OCI-LY7 (cell line): ENCODE measurements around the gene ZNF462. TPM values are rescaled to one million over a fixed set of nuclear protein-coding genes. Genes with fewer than 3 reads are reported as not detected.
A peak's percentile ranks its signal among the peaks of the same experiment; 100 is the strongest.

Experiments
- Bru-seq: library from RNA; stranded (reverse); fragments of 400-500 nt; gene quantifications from one replicate; lab custom pipeline; 2021; lab: Mats Ljungman, UMichigan
- BruChase-seq, 2 experiments: library from RNA; stranded (reverse); fragments of 400-500 nt; gene quantifications; one replicate each; lab custom pipeline; 2021; lab: Mats Ljungman, UMichigan
- BruUV-seq: library from RNA; stranded (reverse); fragments of 400-500 nt; replicated peaks from 2 replicates; lab custom pipeline; 2021; lab: Mats Ljungman, UMichigan
- CTCF ChIA-PET: fragments of 300-600 bp; sonication (Branson Sonifier 250); formaldehyde crosslinking; loops from one replicate; lab custom pipeline; 2022; ENCODE audit warnings: antibody characterized with exemption; ENCODE audit not compliant: unreplicated experiment; lab: Charles Lee
- POLR2A ChIA-PET: fragments of 300-600 bp; sonication (Branson Sonifier 250); formaldehyde crosslinking; loops from one replicate; lab custom pipeline; 2022; ENCODE audit warnings: antibody characterized with exemption; lab: Charles Lee
- DNase-seq: peaks from one replicate; pipeline ENCODE4 v3.0.0-alpha.2; 2015; ENCODE audit warnings: low spot score
- H2AFZ ChIP-seq: fragments of 200-600 bp; sonication (generic), shearing (Covaris generic); 2 replicates; pipeline ENCODE4 v1.6.1; 2014; ENCODE audit warnings: mild to moderate bottlenecking, antibody characterized with exemption, low read length, moderate library complexity
- H3K27ac ChIP-seq: fragments of 200-600 bp; sonication (generic); 2 replicates; pipeline ENCODE4 v1.5.1; 2014; ENCODE audit warnings: mixed run types, low read depth, mild to moderate bottlenecking, moderate library complexity, low read length, inconsistent platforms; ENCODE audit not compliant: poor library complexity, severe bottlenecking
- H3K36me3 ChIP-seq: fragments of 200-600 bp; sonication (generic); 2 replicates; pipeline ENCODE4 v1.6.1; 2014; ENCODE audit warnings: mild to moderate bottlenecking, antibody characterized with exemption, low read length, moderate library complexity, mixed read lengths; ENCODE audit not compliant: insufficient read depth
- H3K4me1 ChIP-seq: fragments of 200-600 bp; sonication (generic); 2 replicates; pipeline ENCODE4 v1.5.1; 2014; ENCODE audit warnings: mild to moderate bottlenecking, low read length; ENCODE audit not compliant: insufficient read depth, poor library complexity, severe bottlenecking
- H3K4me2 ChIP-seq: fragments of 200-600 bp; sonication (generic); 2 replicates; pipeline ENCODE4 v1.6.1; 2014; ENCODE audit warnings: mild to moderate bottlenecking, low read length
- H3K4me3 ChIP-seq: fragments of 200-600 bp; sonication (generic); 2 replicates; pipeline ENCODE4 v1.5.1; 2014; ENCODE audit warnings: mild to moderate bottlenecking, low read depth, low read length; ENCODE audit not compliant: poor library complexity, severe bottlenecking
- H3K79me2 ChIP-seq: fragments of 200-600 bp; sonication (generic); 2 replicates; pipeline ENCODE4 v1.6.1; 2016; ENCODE audit warnings: low read depth, mild to moderate bottlenecking, low read length, moderate library complexity, mixed read lengths; ENCODE audit not compliant: insufficient read depth
- H3K9me2 ChIP-seq: fragments of 200-600 bp; sonication (generic); 2 replicates; pipeline ENCODE4 v1.6.1; 2016; ENCODE audit warnings: mild to moderate bottlenecking, low read length, mixed read lengths; ENCODE audit not compliant: insufficient read depth
- H3K9me3 ChIP-seq: fragments of 200-600 bp; sonication (generic); 2 replicates; pipeline ENCODE4 v1.6.1; 2014; ENCODE audit warnings: mild to moderate bottlenecking, mixed run types, low read length, mixed read lengths
- H4K20me1 ChIP-seq: fragments of 200-600 bp; sonication (generic); 2 replicates; pipeline ENCODE4 v1.6.1; 2014; ENCODE audit warnings: mild to moderate bottlenecking, antibody characterized with exemption, low read length, moderate library complexity, mixed read lengths; ENCODE audit not compliant: insufficient read depth
- EZH2phosphoT487 ChIP-seq: fragments of 200-600 bp; sonication (generic); IDR thresholded peaks from 2 replicates; pipeline ENCODE4 v1.6.1; 2018; ENCODE audit warnings: low read depth, borderline replicate concordance, mild to moderate bottlenecking, mixed run types, antibody characterized with exemption, low read length, moderate library complexity, mixed read lengths
- intact Hi-C: fragments of 100-400 bp; cut with micrococcal nuclease; formaldehyde crosslinking; loops from one replicate; pipeline ENCODE4 v1.10.0; 2022; ENCODE audit not compliant: unreplicated experiment
- long read RNA-seq: library from polyadenylated mRNA; stranded (forward); transcript quantifications from one replicate; pipeline ENCODE4 v2.0.0, GENCODE V29; 2022
- total RNA-seq, 2 experiments: library from RNA; depleted of rRNA in 1 of 2; stranded (reverse); fragments of >200 nt in 1 of 2; shearing (Covaris generic) in 1 of 2; gene quantifications; 2 replicates each; pipeline ENCODE4 v1.2.3, GENCODE V29; 2014 to 2022
- TF ChIP-seq, protein P1 (sequence below): fragments of 200-600 bp; sonication (generic); conservative IDR thresholded peaks from 2 replicates; pipeline ENCODE4 v1.5.1; 2014; ENCODE audit warnings: mild to moderate bottlenecking, antibody characterized with exemption, low read length, moderate library complexity, mixed read lengths

ZNF462 gene
- 0.70 and 1.1 TPM in 2 replicates for total RNA-seq (2014; rRNA removed; shearing (Covaris generic))
- 0.35 and 0.88 TPM in 2 replicates for total RNA-seq (2022)
- percentile 17 among the genes with signal in this experiment for Bru-seq, nascent RNA
- BruChase-seq, experiment 1, labeled RNA remaining after a 6-hour chase: percentile 11 among the genes with signal in this experiment
- percentile 16 among the genes with signal in this experiment for BruChase-seq, experiment 2, labeled RNA remaining after a 2-hour chase
- long read RNA-seq: 0 reads

DNA sequence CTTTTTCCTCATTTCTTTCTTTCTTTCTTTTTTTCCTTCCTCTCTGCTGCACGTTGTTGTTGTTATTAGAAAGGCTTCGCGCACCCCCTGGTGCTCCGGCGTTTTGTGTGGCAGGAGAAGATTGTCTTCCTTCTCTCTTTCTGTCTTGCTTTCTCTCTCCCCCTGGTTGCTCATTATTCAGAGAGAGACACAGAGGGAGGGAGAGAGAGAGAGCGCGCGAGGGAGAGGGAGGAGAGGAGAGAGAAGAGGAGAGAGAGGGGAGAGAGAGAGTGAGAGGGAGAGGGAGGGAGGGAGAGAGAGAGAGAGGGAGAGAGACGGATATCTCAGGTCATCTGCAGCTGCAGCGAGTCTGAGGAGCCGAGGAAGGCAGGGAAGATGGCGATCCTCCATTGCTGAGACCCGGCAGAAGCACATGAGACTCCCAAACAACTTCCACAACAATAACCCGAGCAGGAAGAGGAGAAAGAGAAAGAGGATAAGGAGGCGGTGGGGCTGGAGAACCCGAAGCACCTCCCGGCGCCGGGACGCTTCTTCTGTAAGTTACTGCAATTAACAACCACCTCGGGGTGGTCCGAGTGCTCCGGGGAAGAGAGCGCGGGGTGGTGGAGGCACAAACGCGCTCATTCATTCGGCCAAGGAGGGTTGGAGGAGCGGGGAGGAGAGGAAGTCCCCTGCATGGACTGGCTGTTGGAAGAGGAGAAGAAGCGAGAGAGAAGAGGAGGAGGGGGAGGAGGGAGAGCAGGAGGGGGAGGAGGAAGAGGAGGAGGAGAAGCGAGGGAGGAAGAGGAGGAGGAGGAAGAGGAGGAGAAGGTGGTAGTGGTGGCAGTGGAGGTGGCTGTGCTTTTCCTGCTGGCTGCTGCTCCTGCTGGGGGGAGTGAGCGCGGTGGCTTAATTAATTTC, at the start of gene ZNF462:
TSS of gene ZNF462 (plus strand) at position 346 of the 900 bp plus-strand sequence. CDS start 60,218 bp downstream, outside the sequence.
- peak within 1 kb of the TSS; percentile 51 for H2AFZ ChIP-seq
- H3K27ac ChIP-seq: no peak within 1 kb of the TSS
- 0 out of 2 replicates have a peak, but pooled peaks cover under 1% of the 10 kb centered on the region for H3K9me2 ChIP-seq
- H3K4me2 ChIP-seq: peak within 1 kb of the TSS; percentile 53
- intact Hi-C loops: no loop called here
- POLR2A ChIA-PET: no interaction called here
- H3K79me2 ChIP-seq: no peaks in the 10 kb centered on the region
- no peaks in the 10 kb centered on the region for H4K20me1 ChIP-seq
- peak; percentile 2 for DNase-seq
- H3K4me1 ChIP-seq: no peaks in the 10 kb centered on the region
- TF ChIP-seq EZH2phosphoT487: no peak
- TF ChIP-seq, protein P1, sequence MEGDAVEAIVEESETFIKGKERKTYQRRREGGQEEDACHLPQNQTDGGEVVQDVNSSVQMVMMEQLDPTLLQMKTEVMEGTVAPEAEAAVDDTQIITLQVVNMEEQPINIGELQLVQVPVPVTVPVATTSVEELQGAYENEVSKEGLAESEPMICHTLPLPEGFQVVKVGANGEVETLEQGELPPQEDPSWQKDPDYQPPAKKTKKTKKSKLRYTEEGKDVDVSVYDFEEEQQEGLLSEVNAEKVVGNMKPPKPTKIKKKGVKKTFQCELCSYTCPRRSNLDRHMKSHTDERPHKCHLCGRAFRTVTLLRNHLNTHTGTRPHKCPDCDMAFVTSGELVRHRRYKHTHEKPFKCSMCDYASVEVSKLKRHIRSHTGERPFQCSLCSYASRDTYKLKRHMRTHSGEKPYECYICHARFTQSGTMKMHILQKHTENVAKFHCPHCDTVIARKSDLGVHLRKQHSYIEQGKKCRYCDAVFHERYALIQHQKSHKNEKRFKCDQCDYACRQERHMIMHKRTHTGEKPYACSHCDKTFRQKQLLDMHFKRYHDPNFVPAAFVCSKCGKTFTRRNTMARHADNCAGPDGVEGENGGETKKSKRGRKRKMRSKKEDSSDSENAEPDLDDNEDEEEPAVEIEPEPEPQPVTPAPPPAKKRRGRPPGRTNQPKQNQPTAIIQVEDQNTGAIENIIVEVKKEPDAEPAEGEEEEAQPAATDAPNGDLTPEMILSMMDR: no peak
- CTCF ChIA-PET: no interaction called here
- no peaks in the 10 kb centered on the region for H3K36me3 ChIP-seq
- no TSS peak for BruUV-seq
- H3K4me3 ChIP-seq: peak within 1 kb of the TSS; percentile 39
- H3K9me3 ChIP-seq: no peaks in the 10 kb centered on the region

DNA sequence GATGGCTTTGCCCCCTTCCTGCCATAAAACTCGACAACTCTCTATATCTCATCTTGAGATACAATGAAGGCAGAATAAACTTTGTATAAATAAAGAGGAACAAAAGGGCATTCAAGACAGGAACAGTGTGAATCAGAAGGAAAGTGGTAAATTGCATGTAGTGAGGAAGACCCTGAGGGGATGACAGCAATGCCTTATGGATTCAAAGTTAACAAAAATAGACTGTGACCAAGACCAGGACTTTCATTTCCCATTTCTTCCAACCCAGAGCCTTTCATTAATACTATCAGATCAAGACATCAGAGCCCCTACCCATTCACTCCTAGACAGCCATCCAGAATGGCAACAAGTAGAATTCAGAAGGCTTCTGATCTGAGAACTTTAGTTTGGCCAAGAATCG, 46.4 kb upstream of the ZNF462 start:
- H3K4me2 ChIP-seq: no peak overlapping the region
- no TSS peak for BruUV-seq
- no peaks in the 10 kb centered on the region for H3K9me3 ChIP-seq
- ChIA-PET POLR2A (no interaction called here), CTCF (no interaction called here)
- no peaks in the 10 kb centered on the region for H3K4me1 ChIP-seq
- no peaks in the 10 kb centered on the region for H3K9me2 ChIP-seq
- intact Hi-C loops: no loop called here
- H4K20me1 ChIP-seq: no peaks in the 10 kb centered on the region
- H3K79me2 ChIP-seq: no peaks in the 10 kb centered on the region
- H3K27ac ChIP-seq: no peak overlapping the region
- no peak overlapping the region for H3K4me3 ChIP-seq
- H2AFZ ChIP-seq: no peak overlapping the region
- H3K36me3 ChIP-seq: no peaks in the 10 kb centered on the region
- TF ChIP-seq EZH2phosphoT487: no peak
- TF ChIP-seq, protein P1: no peak
- no peak for DNase-seq
